Gastrocnemius medialis (tissue), 4 donors: Measurements from ENCODE around the gene RPS2.
"Not testable (repeated sequence)": the region's sequence is repeated elsewhere in the genome, so short reads cannot be mapped to it uniquely, and the experiment has no call there.

ENCODE experiments used
- POLR2A ChIP-seq, 2 donors: fragments of 450-650 bp; IDR thresholded peaks; one replicate each; pipeline ENCODE4 v1.6.1; 2017; ENCODE audit warnings: antibody characterized with exemption in 2 of 2, mild to moderate bottlenecking in 2 of 2, moderate library complexity in 2 of 2
- TF ChIP-seq, protein P1 (sequence below), 5 experiments: fragments of 450-650 bp in 3 of 5; fragments of 200-600 bp in 2 of 5; sonication (generic) in 2 of 5; IDR thresholded peaks in 4 of 5; conservative IDR thresholded peaks in 1 of 5; 1 replicate in 4 of 5; 2 replicates in 1 of 5; pipeline ENCODE4 v1.5.1; 2016 to 2019; ENCODE audit warnings: antibody characterized with exemption in 5 of 5, mild to moderate bottlenecking in 3 of 5, moderate library complexity in 3 of 5

- TF ChIP-seq, protein P1, sequence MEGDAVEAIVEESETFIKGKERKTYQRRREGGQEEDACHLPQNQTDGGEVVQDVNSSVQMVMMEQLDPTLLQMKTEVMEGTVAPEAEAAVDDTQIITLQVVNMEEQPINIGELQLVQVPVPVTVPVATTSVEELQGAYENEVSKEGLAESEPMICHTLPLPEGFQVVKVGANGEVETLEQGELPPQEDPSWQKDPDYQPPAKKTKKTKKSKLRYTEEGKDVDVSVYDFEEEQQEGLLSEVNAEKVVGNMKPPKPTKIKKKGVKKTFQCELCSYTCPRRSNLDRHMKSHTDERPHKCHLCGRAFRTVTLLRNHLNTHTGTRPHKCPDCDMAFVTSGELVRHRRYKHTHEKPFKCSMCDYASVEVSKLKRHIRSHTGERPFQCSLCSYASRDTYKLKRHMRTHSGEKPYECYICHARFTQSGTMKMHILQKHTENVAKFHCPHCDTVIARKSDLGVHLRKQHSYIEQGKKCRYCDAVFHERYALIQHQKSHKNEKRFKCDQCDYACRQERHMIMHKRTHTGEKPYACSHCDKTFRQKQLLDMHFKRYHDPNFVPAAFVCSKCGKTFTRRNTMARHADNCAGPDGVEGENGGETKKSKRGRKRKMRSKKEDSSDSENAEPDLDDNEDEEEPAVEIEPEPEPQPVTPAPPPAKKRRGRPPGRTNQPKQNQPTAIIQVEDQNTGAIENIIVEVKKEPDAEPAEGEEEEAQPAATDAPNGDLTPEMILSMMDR (IDR thresholded peaks at IDR 0.05 in 4 of 5, conservative IDR thresholded peaks at IDR 0.05 in 1 of 5), result not testable (repeated sequence)
- not testable (repeated sequence) for TF ChIP-seq POLR2A (IDR thresholded peaks at IDR 0.05)
These were observed 7.0 kb downstream of the RPS2 start for GRCh38 chr16:1957434-1958142.
